Chondrocyte (in vitro differentiated cells): Measurements from ENCODE around the gene SPSB4. TPM values are rescaled to one million over a fixed set of nuclear protein-coding genes. Genes with fewer than 3 reads are reported as not detected.
"Not testable (repeated sequence)": the region's sequence is repeated elsewhere in the genome, so short reads cannot be mapped to it uniquely, and the experiment has no call there.

Experiments
- DNase-seq: peaks from one replicate; pipeline ENCODE4 v3.0.0; 2021; ENCODE audit warnings: mixed read lengths, low spot score
- H3K27ac Mint-ChIP-seq: one replicate; pipeline ENCODE4 v1.8.0; 2021; ENCODE audit warnings: mild to moderate bottlenecking, moderate library complexity, mixed read lengths; ENCODE audit not compliant: unreplicated experiment
- H3K27me3 Mint-ChIP-seq: 2 replicates; pipeline ENCODE4 v1.8.0; 2021; ENCODE audit warnings: low read depth, mixed read lengths
- H3K36me3 Mint-ChIP-seq: 2 replicates; pipeline ENCODE4 v1.8.0; 2021; ENCODE audit warnings: low read depth, mixed read lengths
- H3K4me1 Mint-ChIP-seq: 2 replicates; pipeline ENCODE4 v1.8.0; 2021; ENCODE audit warnings: low read depth, mild to moderate bottlenecking, mixed read lengths
- H3K4me3 Mint-ChIP-seq: one replicate; pipeline ENCODE4 v1.8.0; 2021; ENCODE audit warnings: mild to moderate bottlenecking, moderate library complexity, mixed read lengths; ENCODE audit not compliant: unreplicated experiment
- H3K9me3 Mint-ChIP-seq: 2 replicates; pipeline ENCODE4 v1.8.0; 2021; ENCODE audit warnings: low read depth, mixed read lengths
- total RNA-seq: library from RNA; stranded (reverse); gene quantifications from 3 replicates; pipeline ENCODE4 v1.2.1, GENCODE V29; 2021
- TF ChIP-seq, protein P1 (sequence below): fragments of 200-600 bp; sonication (generic); IDR thresholded peaks from 2 replicates; pipeline ENCODE4 v1.5.0; 2021; ENCODE audit warnings: antibody characterized with exemption, mild to moderate bottlenecking, moderate library complexity

SPSB4 gene
- total RNA-seq, 1 donor from 2014 or later = 1.9 TPM

DNA sequence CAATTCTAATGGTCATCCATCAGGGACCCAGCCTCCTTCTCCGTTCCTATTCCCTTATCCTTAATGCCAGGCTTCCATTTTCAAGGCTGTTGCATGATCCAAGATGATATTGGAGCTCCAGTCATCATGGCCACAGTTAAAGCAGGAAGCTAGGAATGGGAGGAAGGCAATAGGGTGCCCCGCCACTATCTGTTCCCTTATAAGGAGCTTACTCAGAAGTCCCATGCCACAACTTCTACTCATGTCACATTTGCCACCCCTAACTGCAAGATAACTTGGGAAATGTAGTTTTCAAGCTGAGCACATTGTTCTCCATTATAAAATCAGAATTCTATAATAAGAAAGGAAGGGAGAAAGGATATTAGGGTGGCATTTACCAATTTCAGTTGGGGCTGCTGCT lies 38.6 kb upstream of the SPSB4 start:
- Mint-ChIP-seq H3K9me3 (no peaks in the 10 kb centered on the region), H3K36me3 (no peaks in the 10 kb centered on the region), H3K4me1 (peaks cover 4% of the 10 kb centered on the region), H3K27me3 (peaks cover 5% of the 10 kb centered on the region), H3K4me3 (no peak overlapping the region), H3K27ac (no peak overlapping the region)
- TF ChIP-seq, protein P1, sequence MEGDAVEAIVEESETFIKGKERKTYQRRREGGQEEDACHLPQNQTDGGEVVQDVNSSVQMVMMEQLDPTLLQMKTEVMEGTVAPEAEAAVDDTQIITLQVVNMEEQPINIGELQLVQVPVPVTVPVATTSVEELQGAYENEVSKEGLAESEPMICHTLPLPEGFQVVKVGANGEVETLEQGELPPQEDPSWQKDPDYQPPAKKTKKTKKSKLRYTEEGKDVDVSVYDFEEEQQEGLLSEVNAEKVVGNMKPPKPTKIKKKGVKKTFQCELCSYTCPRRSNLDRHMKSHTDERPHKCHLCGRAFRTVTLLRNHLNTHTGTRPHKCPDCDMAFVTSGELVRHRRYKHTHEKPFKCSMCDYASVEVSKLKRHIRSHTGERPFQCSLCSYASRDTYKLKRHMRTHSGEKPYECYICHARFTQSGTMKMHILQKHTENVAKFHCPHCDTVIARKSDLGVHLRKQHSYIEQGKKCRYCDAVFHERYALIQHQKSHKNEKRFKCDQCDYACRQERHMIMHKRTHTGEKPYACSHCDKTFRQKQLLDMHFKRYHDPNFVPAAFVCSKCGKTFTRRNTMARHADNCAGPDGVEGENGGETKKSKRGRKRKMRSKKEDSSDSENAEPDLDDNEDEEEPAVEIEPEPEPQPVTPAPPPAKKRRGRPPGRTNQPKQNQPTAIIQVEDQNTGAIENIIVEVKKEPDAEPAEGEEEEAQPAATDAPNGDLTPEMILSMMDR = no peak
- DNase-seq = no peak

DNA sequence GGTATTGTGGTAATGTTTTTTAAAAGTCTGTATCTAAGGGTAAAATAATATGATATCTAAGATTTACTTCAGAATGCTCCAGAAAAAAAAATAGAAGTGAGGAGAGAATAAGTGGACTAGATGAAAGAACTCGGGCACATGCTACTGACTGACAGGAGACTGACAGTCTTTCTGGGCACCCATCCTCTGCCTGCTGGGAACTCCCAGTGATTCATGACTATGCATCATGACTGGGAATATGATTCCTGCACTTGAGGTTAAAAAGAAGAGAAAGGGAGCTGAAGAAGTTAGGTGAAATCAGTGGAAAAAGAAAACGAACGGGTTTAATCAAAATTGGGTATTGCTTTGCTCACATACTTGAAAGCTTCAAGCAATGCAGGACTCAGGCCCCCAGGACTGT lies 35.7 kb upstream of the SPSB4 start:
- Mint-ChIP-seq H3K4me3 (no peak overlapping the region), H3K9me3 (no peaks in the 10 kb centered on the region), H3K27ac (no peak overlapping the region), H3K4me1 (peaks cover 5% of the 10 kb centered on the region), H3K36me3 (no peaks in the 10 kb centered on the region), H3K27me3 (peaks cover 3% of the 10 kb centered on the region)
- DNase-seq = no peak
- TF ChIP-seq, protein P1 = no peak

DNA sequence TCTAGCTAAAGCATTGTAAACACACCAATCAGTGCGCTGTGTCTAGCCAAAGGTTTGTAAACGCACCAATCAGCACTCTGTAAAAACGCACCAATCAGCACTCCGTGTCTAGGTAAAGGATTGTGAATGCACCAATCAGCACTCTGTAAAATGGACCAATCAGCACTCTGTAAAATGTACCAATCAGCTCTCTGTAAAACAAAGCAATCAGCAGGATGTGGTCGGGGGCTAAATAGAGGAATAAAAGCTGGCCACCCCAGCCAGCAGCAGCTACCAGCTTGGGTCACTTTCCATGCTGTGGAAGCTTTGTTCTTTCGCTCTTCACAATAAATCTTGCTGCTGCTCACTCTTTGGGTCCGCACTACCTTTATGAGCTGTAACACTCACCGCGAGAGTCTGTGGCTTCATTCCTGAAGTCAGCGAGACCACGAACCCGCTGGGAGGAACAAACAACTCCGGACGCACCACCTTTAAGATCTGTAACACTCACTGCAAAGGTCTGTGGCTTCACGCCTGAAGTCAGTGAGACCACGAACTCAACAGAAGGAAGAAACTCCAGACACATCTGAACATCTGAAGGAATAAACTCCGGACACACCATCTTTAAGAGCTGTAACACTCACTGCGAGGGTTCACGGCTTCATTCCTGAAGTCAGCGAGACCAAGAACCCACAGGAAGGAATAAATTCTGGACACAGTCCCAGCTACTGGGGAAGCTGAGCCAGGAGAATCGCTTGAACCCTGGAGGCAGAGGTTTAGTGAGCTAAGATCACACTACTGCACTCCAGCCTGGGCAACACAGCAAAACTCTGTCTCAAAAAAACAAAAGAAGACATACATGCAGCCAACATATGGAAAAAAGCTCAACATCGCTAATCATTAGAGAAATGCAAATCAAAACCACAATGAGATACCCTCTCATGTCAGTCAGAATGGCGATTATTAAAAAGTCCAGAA lies 33.5 kb upstream of the SPSB4 start:
- not testable (repeated sequence) for H3K36me3 Mint-ChIP-seq, H3K27me3 Mint-ChIP-seq, H3K4me1 Mint-ChIP-seq, H3K27ac Mint-ChIP-seq, H3K9me3 Mint-ChIP-seq, DNase-seq, H3K4me3 Mint-ChIP-seq

DNA sequence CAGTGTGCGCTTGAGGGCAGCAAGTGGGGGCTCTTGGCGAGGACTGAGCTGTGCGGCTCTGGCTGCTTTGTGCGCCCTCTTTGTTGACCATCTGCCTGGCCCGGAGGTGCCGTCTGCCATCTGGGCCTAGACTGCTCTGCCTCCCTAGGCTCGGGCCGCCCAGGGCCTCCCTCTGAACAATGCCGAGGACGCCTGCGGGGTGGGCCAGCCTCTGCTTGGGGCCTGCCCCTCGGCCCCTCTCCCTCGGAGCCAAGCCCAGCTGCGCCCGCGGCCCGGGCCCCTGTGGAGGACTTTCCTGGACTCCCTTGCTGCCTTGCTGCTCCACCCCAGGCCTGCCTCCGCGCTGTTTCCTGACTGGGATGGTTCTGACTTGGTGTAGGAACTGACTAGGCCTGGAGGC lies 31.9 kb upstream of the SPSB4 start:
- peaks cover 4% of the 10 kb centered on the region for H3K4me1 Mint-ChIP-seq
- H3K27ac Mint-ChIP-seq = no peak overlapping the region
- DNase-seq = no peak
- TF ChIP-seq, protein P1 = no peak
- H3K9me3 Mint-ChIP-seq = peaks cover 4% of the 10 kb centered on the region
- no peak overlapping the region for H3K4me3 Mint-ChIP-seq
- H3K36me3 Mint-ChIP-seq = no peaks in the 10 kb centered on the region
- no peaks in the 10 kb centered on the region for H3K27me3 Mint-ChIP-seq

DNA sequence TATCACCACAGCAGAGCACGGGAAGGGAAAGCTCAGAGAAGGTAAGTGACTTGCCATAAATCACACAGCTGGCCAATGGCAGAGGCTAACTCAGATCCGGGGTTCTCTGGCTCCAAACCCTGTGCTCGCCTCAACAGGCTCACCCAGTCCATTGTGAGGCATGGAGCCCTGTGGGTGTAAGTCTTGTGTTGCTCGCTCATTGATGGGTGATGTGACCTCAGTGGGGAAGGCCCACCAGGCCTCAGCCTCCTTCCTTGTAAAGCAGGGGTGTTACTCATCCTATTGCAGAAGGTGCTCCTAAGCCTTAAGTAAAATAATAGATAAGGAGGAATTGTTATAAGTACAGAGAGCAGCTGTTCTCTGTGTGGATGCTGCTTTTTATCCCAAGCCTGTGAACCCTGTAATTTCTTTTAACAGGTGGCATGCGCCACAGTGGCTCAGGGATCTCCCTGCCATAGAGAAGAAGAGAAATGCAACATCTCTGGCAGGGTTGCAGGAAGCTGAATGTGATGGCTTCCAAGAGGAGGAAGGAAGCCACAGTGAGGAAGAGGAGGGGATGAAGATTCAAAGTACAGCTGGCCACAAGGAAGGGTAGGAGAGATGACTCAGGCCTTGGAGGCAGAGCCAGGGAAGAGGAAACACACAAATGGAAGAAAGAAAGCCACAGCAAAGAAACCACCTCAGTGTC lies 30.9 kb upstream of the SPSB4 start:
- DNase-seq = no peak
- no peaks in the 10 kb centered on the region for H3K36me3 Mint-ChIP-seq
- H3K9me3 Mint-ChIP-seq = peaks cover 4% of the 10 kb centered on the region
- H3K27me3 Mint-ChIP-seq = no peaks in the 10 kb centered on the region
- no peak overlapping the region for H3K27ac Mint-ChIP-seq
- H3K4me3 Mint-ChIP-seq = no peak overlapping the region
- TF ChIP-seq, protein P1 = no peak
- H3K4me1 Mint-ChIP-seq = peaks cover 4% of the 10 kb centered on the region
